Astrocyte of the spinal cord (primary cell): Measurements from ENCODE around the gene SLC9A8.
"Not testable (repeated sequence)": the region's sequence is repeated elsewhere in the genome, so short reads cannot be mapped to it uniquely, and the experiment has no call there.

Source experiments
- DNase-seq: peaks from one replicate; pipeline ENCODE4 v3.0.0; 2011; ENCODE audit warnings: low read depth, low spot score
- H3K4me3 ChIP-seq: 2 replicates; pipeline ENCODE4 v1.5.1; 2011; ENCODE audit warnings: low read depth, mild to moderate bottlenecking, low read length, moderate library complexity
- CTCF ChIP-seq: IDR thresholded peaks from 2 replicates; pipeline ENCODE4 v1.5.1; 2012; ENCODE audit warnings: low read depth, mild to moderate bottlenecking, low read length, inconsistent platforms
- in situ Hi-C: cut with HindIII; loops from 2 replicates; pipeline ENCODE4 v1.10.0; 2017; ENCODE audit warnings: low sequenced_read_pairs

SLC9A8 gene

GRCh38 chr20:49796600-49797343, 15.9 kb upstream of the SLC9A8 start:
- no peak overlapping the region for H3K4me3 ChIP-seq
- no peak for TF ChIP-seq CTCF
- in situ Hi-C loops = no loop called here
- no peak for DNase-seq

GRCh38 chr20:49797344-49797615, 15.3 kb upstream of the SLC9A8 start:
- no peak for DNase-seq
- in situ Hi-C loops = no loop called here
- no peak overlapping the region for H3K4me3 ChIP-seq
- no peak for TF ChIP-seq CTCF

- TF ChIP-seq CTCF = no peak
- in situ Hi-C loops = no loop called here
- no peak overlapping the region for H3K4me3 ChIP-seq
- DNase-seq = no peak
Measured at GRCh38 chr20:49798718-49799117, 13.9 kb upstream of the SLC9A8 start.

GRCh38 chr20:49799698-49800097, 12.9 kb upstream of the SLC9A8 start:
- in situ Hi-C loops = no loop called here
- no peak overlapping the region for H3K4me3 ChIP-seq
- TF ChIP-seq CTCF = no peak
- DNase-seq = no peak

- no peak overlapping the region for H3K4me3 ChIP-seq
- no peak for TF ChIP-seq CTCF
- no peak for DNase-seq
- in situ Hi-C loops = no loop called here
Measured at GRCh38 chr20:49803418-49803817, 9.2 kb upstream of the SLC9A8 start.

- H3K4me3 ChIP-seq = no peak overlapping the region
- no peak for DNase-seq
- no peak for TF ChIP-seq CTCF
- in situ Hi-C loops = no loop called here
Measured at GRCh38 chr20:49804364-49804763, 8.3 kb upstream of the SLC9A8 start.

GRCh38 chr20:49805224-49805876, 7.3 kb upstream of the SLC9A8 start:
- DNase-seq, H3K4me3 ChIP-seq, in situ Hi-C loops: not testable (repeated sequence)
